ENCODE measurements around the gene EBF3.

The EBF3 gene

DNA sequence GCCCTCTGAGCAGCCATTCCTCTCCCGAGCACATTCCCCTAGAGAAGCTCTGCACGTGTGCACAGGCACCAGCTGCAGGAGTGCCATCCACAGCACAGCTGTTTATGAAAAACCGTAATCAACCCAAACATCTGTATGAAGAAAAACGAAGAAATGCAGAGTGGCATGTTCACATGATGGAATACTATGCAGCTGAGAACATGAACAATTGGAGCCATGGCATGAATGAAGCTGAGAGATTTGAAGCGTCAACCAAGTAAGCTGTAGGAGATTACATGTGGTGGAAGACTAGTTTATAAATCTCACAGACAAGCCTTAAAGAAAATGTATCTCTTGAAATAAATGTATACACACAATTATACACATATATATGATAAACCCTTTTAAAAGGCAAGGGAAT lies 176.5 kb downstream of the EBF3 start:
- DNase-seq = no peak

DNA sequence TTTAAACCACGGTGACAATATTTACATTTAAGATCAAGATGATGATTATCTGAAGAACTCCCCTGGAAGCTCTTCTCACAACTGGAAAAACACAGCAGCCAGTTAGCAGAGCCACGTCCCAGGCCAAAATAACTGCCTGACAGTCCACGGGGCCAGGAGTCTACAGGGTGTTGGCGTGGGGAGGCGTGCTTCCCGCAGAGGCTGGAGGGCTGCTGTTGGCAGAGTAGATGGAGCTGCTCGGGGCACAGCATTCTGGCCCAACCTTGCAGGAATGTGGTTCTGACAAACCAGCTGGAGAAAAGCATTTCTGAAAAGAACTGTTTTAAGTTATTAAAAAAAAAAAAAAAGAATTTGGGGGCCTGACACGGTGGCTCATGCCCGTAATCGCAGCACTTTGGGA lies 177.9 kb downstream of the EBF3 start:
- no peak for DNase-seq

DNA sequence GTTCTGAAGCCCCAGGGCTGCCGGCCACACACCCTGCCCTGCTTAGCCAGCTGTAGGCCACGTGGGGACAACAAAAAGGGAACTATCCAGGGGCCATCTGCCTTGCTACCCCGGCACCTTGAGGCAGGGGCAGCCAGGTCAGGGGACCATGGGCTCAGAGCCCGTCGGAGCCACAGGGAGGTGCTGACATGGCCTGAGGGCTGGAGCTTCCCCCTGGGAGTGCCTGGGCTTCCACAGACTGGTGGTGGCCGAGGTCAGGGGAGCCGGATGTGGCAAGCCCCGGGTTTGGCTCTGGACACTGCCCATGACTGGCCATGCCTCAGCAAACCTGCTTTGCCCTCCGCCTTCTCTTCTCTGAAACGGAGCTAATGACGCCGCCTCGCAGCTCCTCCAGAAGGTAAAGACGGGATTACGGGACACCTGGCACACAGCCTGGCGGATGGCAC lies 178.5 kb downstream of the EBF3 start:
- no peak for DNase-seq

Measured in activated effector memory CD4-positive, alpha-beta T cell treated with anti-CD3 and anti-CD28 coated beads, Interleukin-2, amount 50 U/mL, for 16 hours (primary cell).